Measurements from ENCODE around the gene ASMT.
"Not testable (repeated sequence)": the region's sequence is repeated elsewhere in the genome, so short reads cannot be mapped to it uniquely, and the experiment has no call there.

DNA sequence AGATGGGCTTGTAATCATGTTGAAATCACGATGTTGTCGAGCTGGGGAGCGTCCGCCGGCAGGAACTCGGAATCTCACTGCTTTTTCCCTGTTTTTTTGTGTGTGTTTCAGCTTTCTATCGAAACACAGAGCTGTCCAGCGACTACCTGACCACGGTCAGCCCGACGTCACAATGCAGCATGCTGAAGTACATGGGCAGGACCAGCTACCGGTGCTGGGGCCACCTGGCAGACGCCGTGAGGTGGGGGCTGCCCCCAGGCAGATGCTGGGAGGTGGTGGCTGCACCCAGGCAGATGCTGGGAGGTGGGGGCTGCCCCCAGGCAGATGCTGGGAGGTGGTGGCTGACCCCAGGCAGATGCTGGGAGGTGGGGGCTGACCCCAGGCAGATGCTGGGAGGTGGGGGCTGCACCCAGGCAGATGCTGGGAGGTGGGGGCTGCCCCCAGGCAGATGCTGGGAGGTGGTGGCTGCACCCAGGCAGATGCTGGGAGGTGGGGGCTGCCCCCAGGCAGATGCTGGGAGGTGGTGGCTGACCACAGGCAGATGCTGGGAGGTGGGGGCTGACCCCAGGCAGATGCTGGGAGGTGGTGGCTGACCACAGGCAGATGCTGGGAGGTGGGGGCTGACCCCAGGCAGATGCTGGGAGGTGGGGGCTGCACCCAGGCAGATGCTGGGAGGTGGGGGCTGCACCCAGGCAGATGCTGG lies 9.4 kb downstream of the ASMT start:
- TF ChIP-seq POLR2A (IDR thresholded peaks at IDR 0.05) = not testable (repeated sequence)
- TF ChIP-seq, protein P1, sequence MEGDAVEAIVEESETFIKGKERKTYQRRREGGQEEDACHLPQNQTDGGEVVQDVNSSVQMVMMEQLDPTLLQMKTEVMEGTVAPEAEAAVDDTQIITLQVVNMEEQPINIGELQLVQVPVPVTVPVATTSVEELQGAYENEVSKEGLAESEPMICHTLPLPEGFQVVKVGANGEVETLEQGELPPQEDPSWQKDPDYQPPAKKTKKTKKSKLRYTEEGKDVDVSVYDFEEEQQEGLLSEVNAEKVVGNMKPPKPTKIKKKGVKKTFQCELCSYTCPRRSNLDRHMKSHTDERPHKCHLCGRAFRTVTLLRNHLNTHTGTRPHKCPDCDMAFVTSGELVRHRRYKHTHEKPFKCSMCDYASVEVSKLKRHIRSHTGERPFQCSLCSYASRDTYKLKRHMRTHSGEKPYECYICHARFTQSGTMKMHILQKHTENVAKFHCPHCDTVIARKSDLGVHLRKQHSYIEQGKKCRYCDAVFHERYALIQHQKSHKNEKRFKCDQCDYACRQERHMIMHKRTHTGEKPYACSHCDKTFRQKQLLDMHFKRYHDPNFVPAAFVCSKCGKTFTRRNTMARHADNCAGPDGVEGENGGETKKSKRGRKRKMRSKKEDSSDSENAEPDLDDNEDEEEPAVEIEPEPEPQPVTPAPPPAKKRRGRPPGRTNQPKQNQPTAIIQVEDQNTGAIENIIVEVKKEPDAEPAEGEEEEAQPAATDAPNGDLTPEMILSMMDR (IDR thresholded peaks at IDR 0.05) = not testable (repeated sequence)

Data from thyroid gland (tissue), 4 donors.